Neuronal stem cell (in vitro differentiated cells): ENCODE measurements around the gene HID1.

Experiments
- DNase-seq: peaks from one replicate; pipeline ENCODE4 v3.0.0-alpha.2; 2013; ENCODE audit warnings: low spot score
- H2AFZ ChIP-seq: one replicate; pipeline ENCODE4 v1.6.1; 2013; ENCODE audit warnings: mild to moderate bottlenecking, low read length, inconsistent platforms
- H2AK5ac ChIP-seq: 2 replicates; pipeline ENCODE4 v1.6.1; 2013; ENCODE audit warnings: low read depth, mild to moderate bottlenecking, inconsistent platforms, low read length, moderate library complexity, mixed read lengths
- H2BK120ac ChIP-seq: 2 replicates; pipeline ENCODE4 v1.6.1; 2013; ENCODE audit warnings: low read depth, mild to moderate bottlenecking, inconsistent platforms, low read length, moderate library complexity, mixed read lengths
- H2BK12ac ChIP-seq: one replicate; pipeline ENCODE4 v1.6.1; 2013; ENCODE audit warnings: low read length, inconsistent platforms
- H2BK15ac ChIP-seq: 2 replicates; pipeline ENCODE4 v1.6.1; 2013; ENCODE audit warnings: mild to moderate bottlenecking, low read length, inconsistent platforms, mixed read lengths
- H2BK5ac ChIP-seq: one replicate; pipeline ENCODE4 v1.6.1; 2013; ENCODE audit warnings: inconsistent platforms, mild to moderate bottlenecking, low read length, moderate library complexity
- H3K14ac ChIP-seq: one replicate; pipeline ENCODE4 v1.6.1; 2013; ENCODE audit warnings: low read length, inconsistent platforms
- H3K18ac ChIP-seq: 2 replicates; pipeline ENCODE4 v1.6.1; 2013; ENCODE audit warnings: low read length, inconsistent platforms
- H3K23ac ChIP-seq: 2 replicates; pipeline ENCODE4 v1.6.1; 2013; ENCODE audit warnings: low read depth, mild to moderate bottlenecking, mixed read lengths, low read length, inconsistent platforms; ENCODE audit not compliant: poor library complexity
- H3K27ac ChIP-seq: replicated peaks from 3 replicates; pipeline ENCODE4 v1.5.1; 2013; ENCODE audit warnings: low read length, inconsistent platforms
- H3K27me3 ChIP-seq, 3 experiments: 2 replicates each; pipeline ENCODE4 v1.6.1; 2013; ENCODE audit warnings: low read length in 3 of 3, mild to moderate bottlenecking in 2 of 3, inconsistent platforms in 1 of 3, low read depth in 1 of 3, mixed read lengths in 1 of 3, moderate library complexity in 1 of 3; ENCODE audit not compliant: control insufficient read depth in 3 of 3, insufficient read depth in 3 of 3
- H3K36me3 ChIP-seq, 2 donors: replicated peaks in 1 of 2; 2 replicates each; pipeline ENCODE4 v1.6.1; 2013; ENCODE audit warnings: low read length in 2 of 2; ENCODE audit not compliant: control insufficient read depth in 2 of 2, insufficient read depth in 2 of 2
- H3K4ac ChIP-seq: 2 replicates; pipeline ENCODE4 v1.6.1; 2013; ENCODE audit warnings: inconsistent platforms, mild to moderate bottlenecking, low read length, moderate library complexity
- H3K4me1 ChIP-seq, 2 donors: 1 replicate in 1 of 2; 2 replicates in 1 of 2; pipeline ENCODE4 v1.6.1; 2013; ENCODE audit warnings: low read length in 2 of 2, low read depth in 1 of 2; ENCODE audit not compliant: control insufficient read depth in 2 of 2, insufficient read depth in 1 of 2
- H3K4me2 ChIP-seq: one replicate; pipeline ENCODE4 v1.6.1; 2013; ENCODE audit warnings: mild to moderate bottlenecking, low read length, inconsistent platforms; ENCODE audit not compliant: insufficient read depth, poor library complexity, severe bottlenecking
- H3K4me3 ChIP-seq, 2 donors: 2 replicates each; pipeline ENCODE4 v1.5.1; 2013; ENCODE audit warnings: low read length in 2 of 2, mild to moderate bottlenecking in 2 of 2, inconsistent platforms in 1 of 2, moderate library complexity in 1 of 2
- H3K79me1 ChIP-seq: one replicate; pipeline ENCODE4 v1.6.1; 2013; ENCODE audit warnings: low read depth, mild to moderate bottlenecking, inconsistent platforms, low read length, moderate library complexity
- H3K9ac ChIP-seq: one replicate; pipeline ENCODE4 v1.6.1; 2013; ENCODE audit warnings: mild to moderate bottlenecking, low read depth, low read length, inconsistent platforms; ENCODE audit not compliant: poor library complexity
- H3K9me3 ChIP-seq, 2 donors: replicated peaks in 1 of 2; 2 replicates each; pipeline versions ENCODE3 to v1.6.1; 2013; ENCODE audit warnings: low read length in 2 of 2, mild to moderate bottlenecking in 2 of 2, inconsistent platforms in 1 of 2, low read depth in 1 of 2, mixed read lengths in 1 of 2, moderate library complexity in 1 of 2; ENCODE audit not compliant: control insufficient read depth in 2 of 2, insufficient read depth in 1 of 2
- H4K8ac ChIP-seq: one replicate; pipeline ENCODE4 v1.6.1; 2013; ENCODE audit warnings: low read depth, mild to moderate bottlenecking, inconsistent platforms, low read length, moderate library complexity
- H4K91ac ChIP-seq: one replicate; pipeline ENCODE4 v1.6.1; 2013; ENCODE audit warnings: low read length, low read depth, mild to moderate bottlenecking, inconsistent platforms; ENCODE audit not compliant: poor library complexity
- WGBS, 2 donors: extraction: QIAGEN DNeasy Blood & Tissue Kit; methylation state at CpG; one replicate each; pipeline ENCODE4 v1.1.7; 2013; ENCODE audit warnings: missing lambda C conversion rate in 2 of 2, mixed read lengths in 1 of 2; ENCODE audit not compliant: insufficient read length in 2 of 2, insufficient replicate concordance in 1 of 2; ENCODE audit errors: extremely low coverage in 2 of 2; 5-methylcytosine and 5-hydroxymethylcytosine counted together

HID1 gene

DNA sequence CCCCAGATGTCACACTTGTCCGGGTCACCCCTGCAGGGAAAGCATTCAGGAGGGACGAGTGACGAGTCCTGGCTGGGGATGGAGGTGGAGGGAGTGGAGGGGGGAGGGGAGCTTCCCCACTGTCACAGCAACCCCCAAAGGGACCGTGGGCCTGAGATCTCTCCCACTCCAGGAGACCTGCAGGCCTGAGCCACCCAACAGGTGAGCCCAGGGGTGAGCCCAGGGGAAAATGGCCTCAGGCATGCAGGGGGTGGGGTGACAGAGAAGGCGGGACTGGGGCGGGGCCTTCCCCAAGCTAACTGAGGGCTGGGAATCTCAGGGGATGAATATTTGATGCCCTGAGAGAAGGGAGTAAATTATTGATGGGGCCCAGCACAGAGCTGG lies 51.9 kb downstream of the HID1 start:
- peaks cover 10 to 15% of the 10 kb centered on the region in 2 donors for H3K4me1 ChIP-seq
- peak overlapping the region; percentile 80 for H3K23ac ChIP-seq
- WGBS, 2 donors, result no CpG with 5 or more reads among the region's 6 CpGs
- no peak overlapping the region for H2BK120ac ChIP-seq
- peak overlapping the region; percentile 85 for H2BK15ac ChIP-seq
- peak overlapping the region; percentile 91 for H3K18ac ChIP-seq
- peak overlapping the region; percentile 81 for H3K9ac ChIP-seq
- no peak overlapping the region for H3K4me2 ChIP-seq
- peak overlapping the region; percentile 96 for H2AK5ac ChIP-seq
- H3K27me3 ChIP-seq, result peaks cover 19 to 68% (median 39%) of the 10 kb centered on the region in 3 experiments
- H2AFZ ChIP-seq, result peak overlapping the region; percentile 81
- H3K27ac ChIP-seq, result no peak overlapping the region
- H4K8ac ChIP-seq, result no peak overlapping the region
- no peak overlapping the region for H2BK12ac ChIP-seq
- no peak for DNase-seq
- H3K4me3 ChIP-seq, result no peak overlapping the region
- no peak overlapping the region for H4K91ac ChIP-seq
- no peaks in the 10 kb centered on the region for H3K36me3 ChIP-seq
- H3K79me1 ChIP-seq, result peaks cover 6% of the 10 kb centered on the region
- peak overlapping the region; percentile 89 for H3K14ac ChIP-seq
- H3K4ac ChIP-seq, result no peak overlapping the region
- H3K9me3 ChIP-seq, result peaks cover 3% of the 10 kb centered on the region in 2 donors
- H2BK5ac ChIP-seq, result no peak overlapping the region

DNA sequence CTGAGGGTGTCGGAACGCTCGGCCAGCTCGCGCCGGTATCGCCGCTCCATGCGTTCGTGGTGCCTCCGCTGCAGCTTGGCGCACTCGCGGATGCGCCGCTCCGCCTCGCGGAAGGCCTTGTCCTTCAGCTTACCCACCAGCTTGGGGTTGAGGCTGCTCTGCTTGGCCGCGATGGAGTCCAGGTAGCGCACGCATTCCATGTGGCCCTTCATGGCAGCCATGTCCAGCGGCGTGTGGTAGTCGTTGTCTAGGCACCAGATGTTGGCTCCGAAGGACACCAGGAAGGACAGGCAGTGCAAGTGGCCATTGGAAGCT lies 52.3 kb downstream of the HID1 start:
- H3K27me3 ChIP-seq, result peaks cover 16 to 64% (median 36%) of the 10 kb centered on the region in 3 experiments
- peak overlapping the region; percentile 59 for H3K18ac ChIP-seq
- H3K23ac ChIP-seq, result peak overlapping the region; percentile 80
- no peak overlapping the region for H3K4ac ChIP-seq
- peaks cover 6% of the 10 kb centered on the region for H3K79me1 ChIP-seq
- peak overlapping the region; percentile 65 for H4K8ac ChIP-seq
- H3K4me2 ChIP-seq, result no peak overlapping the region
- H2AFZ ChIP-seq, result no peak overlapping the region
- no CpG with 5 or more reads among the region's 27 CpGs for WGBS, 2 donors
- DNase-seq, result no peak
- H3K4me1 ChIP-seq, result peaks cover 10 to 15% of the 10 kb centered on the region in 2 donors
- peaks cover 3% of the 10 kb centered on the region in 2 donors for H3K9me3 ChIP-seq
- H2BK120ac ChIP-seq, result no peak overlapping the region
- peak overlapping the region; percentile 85 for H2BK15ac ChIP-seq
- H2AK5ac ChIP-seq, result peak overlapping the region; percentile 96
- H3K4me3 ChIP-seq, result no peak overlapping the region
- H4K91ac ChIP-seq, result no peak overlapping the region
- peak overlapping the region; percentile 81 for H3K9ac ChIP-seq
- H2BK12ac ChIP-seq, result no peak overlapping the region
- no peak overlapping the region for H3K27ac ChIP-seq
- H2BK5ac ChIP-seq, result no peak overlapping the region
- H3K14ac ChIP-seq, result peak overlapping the region; percentile 89
- no peaks in the 10 kb centered on the region for H3K36me3 ChIP-seq

DNA sequence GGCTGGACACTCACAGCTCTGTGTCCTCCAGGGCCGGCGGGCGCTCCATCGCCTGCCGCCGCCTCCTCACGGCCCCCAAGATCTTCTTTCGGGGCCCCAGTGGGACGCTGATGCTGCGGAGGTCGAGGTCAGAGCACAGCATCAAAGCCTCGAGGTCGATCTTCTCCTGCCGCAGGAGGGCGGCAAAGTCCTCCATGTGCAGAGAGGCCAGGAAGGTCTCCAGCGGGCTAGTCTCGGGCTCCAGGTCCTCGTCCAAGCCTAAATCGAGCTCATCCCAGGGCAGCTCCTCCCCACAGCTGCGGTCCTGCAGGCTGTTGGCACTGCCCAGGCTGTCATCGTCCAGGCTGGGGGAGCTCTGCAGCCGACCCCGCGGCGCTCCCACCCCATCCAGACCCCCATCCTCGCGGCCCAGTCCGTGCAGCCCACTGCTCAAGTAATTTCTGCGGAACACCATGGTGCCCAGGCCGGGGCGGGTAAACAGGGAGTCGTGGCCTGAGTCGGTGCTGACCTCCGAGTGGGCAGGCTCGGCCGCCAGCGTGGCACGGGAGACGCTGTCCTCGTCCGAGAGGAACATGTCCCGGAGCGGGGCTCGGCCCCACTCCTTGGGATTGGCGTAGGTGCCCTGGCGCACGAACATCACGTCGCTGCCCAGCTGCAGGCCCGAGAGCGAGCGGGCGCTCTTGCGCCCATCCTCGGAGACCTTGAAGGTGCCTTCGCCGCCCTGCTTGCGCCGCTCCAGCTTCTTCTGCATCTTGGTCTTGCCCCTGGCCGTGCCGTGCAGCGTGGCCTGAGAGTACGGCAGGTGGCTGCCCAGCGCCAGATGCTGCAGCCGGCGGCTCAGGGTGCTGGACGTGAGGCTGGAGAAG lies 52.9 kb downstream of the HID1 start:
- Histone ChIP-seq H2BK15ac (peak overlapping the region; percentile 75), H3K14ac (peak overlapping the region; percentile 89), H3K4me3 (no peak overlapping the region), H4K91ac (no peak overlapping the region), H3K27ac (no peak overlapping the region), H3K4me2 (no peak overlapping the region), H2BK12ac (no peak overlapping the region), H2AK5ac (peak overlapping the region; percentile 96), H3K36me3 (no peaks in the 10 kb centered on the region), H3K9ac (peak overlapping the region; percentile 81), H3K4me1 (peaks cover 10 to 15% of the 10 kb centered on the region in 2 donors), H2BK5ac (no peak overlapping the region), H2AFZ (no peak overlapping the region), H4K8ac (no peak overlapping the region), H3K23ac (peak overlapping the region; percentile 80), H2BK120ac (no peak overlapping the region), H3K27me3 (peaks cover 10 to 58% (median 30%) of the 10 kb centered on the region in 3 experiments), H3K79me1 (peaks cover 6% of the 10 kb centered on the region), H3K9me3 (peaks cover 0 to 3% of the 10 kb centered on the region in 2 donors), H3K4ac (no peak overlapping the region), H3K18ac (peak overlapping the region; percentile 59)
- no CpG with 5 or more reads among the region's 67 CpGs for WGBS, 2 donors
- DNase-seq, result no peak

DNA sequence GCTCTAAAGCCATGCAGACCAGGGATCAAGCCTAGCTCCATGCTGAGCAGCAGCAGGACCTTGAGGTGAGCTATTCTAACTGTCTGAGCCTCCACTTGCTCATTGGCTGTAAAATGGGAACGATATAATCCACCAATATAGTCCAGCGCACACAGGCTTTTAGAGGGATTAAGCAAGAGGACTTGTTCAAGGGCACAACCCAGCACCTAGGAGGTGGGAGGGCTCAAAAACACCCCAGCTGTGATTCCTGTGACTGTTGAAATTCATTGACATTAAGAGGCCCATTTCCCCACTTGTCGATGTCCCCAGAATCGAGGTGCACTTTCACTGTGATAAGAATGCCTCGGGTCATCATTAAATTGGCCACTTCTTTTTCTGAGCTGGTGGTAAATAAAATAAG lies 53.7 kb downstream of the HID1 start:
- Histone ChIP-seq H2AK5ac (no peak overlapping the region), H3K9ac (no peak overlapping the region), H2BK12ac (no peak overlapping the region), H3K4me1 (peaks cover 10 to 15% of the 10 kb centered on the region in 2 donors), H2AFZ (no peak overlapping the region), H2BK120ac (no peak overlapping the region), H4K91ac (no peak overlapping the region), H3K14ac (no peak overlapping the region), H2BK5ac (no peak overlapping the region), H3K4me3 (no peak overlapping the region), H3K36me3 (no peaks in the 10 kb centered on the region), H3K27me3 (peaks cover 3 to 50% (median 22%) of the 10 kb centered on the region in 3 experiments), H4K8ac (no peak overlapping the region), H3K4ac (no peak overlapping the region), H3K27ac (no peak overlapping the region), H3K79me1 (peaks cover 6% of the 10 kb centered on the region), H3K9me3 (peaks cover 0 to 3% of the 10 kb centered on the region in 2 donors), H2BK15ac (no peak overlapping the region), H3K18ac (no peak overlapping the region), H3K23ac (no peak overlapping the region), H3K4me2 (no peak overlapping the region)
- no peak for DNase-seq
- WGBS, 2 donors, result no CpG with 5 or more reads among the region's 5 CpGs
